ENCODE results near the gene XKR7.

Gene XKR7

DNA sequence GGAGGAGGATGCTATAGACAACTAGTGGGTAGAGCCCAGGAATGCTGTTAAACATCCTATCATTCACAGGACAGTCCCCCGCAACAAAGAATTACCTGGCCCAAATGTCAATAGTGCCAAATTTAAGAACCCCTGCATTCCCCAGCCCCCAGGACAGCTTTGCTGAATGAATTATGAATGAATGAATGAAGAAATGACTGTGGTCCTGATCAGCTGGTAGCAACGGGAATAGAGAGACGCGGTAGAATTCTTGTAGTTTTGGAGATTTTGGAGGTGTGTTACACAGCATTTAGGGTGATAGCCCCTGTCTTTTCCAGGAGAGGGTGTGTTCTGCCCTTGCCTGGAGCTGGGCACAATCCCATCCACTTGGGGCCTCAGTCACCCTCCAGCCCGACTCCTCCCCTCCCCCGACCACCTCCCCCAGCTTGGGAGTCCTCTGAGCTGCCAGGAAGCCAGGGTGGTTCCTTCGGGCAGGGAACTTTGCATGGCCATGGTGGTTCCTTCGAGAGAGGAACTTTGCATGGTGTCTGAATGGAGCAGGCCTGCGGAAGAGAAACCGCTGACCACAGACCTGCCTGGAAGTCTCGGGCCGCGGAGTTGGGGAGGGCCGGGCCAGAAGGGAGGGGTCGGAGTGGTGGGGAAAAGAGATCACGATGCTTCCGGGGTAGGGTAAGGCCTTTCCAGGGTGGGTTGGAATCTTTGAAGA, 83.1 kb downstream of the XKR7 start:
- no peak for DNase-seq

DNA sequence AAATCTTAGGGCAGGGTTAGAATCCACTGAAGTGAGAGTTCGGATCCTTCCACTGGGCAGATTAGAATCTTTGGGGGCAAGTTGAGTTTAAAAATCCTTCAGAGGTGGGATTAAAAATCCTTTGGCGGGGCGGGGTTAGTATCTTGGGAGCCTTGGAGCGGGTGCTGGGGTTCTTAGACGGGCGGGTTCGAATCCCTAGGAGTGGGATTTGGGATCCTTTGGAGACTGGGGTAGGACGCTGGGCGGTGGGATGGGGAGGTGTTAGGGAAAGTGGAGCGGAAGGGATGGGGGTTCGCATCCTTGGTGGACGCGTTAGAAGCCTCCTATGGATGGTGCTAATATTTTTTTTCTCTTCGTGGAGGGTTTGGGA, 83.8 kb downstream of the XKR7 start:
- no peak for DNase-seq

DNA sequence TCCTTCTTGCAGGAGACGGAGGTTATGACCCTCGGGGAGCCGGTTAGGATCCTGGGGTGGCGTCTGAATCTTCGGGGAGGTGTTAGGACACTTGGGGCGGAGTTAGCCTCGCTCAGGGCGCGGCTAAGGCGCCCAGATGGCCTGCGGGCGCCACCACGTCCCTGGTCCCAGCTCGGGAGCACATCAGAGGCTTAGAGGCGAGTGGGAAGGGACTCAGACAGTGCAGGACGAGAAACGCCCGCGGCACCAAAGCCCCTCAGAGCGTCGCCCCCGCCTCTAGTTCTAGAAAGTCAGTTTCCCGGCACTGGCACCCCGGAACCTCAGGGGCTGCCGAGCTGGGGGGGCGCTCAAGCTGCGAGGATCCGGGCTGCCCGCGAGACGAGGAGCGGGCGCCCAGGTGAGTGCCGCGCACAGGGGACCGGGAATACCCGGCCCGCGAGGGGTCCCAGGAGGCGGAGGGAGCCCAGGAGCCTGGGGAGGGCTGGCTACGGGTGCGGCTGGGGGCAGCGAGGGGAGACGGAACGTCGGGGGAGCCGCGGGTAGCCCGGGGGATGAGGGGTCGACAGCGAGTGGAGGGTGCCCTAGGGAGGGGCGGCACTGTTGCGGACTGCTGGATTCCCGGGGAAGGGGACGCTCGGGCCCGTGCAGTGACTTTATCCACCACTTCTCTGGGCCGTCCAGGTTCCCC, 84.3 kb downstream of the XKR7 start, which contains the start of gene HCK:
TSS of gene HCK (plus strand) at position 153 of the 688 bp plus-strand sequence.
- no peak for DNase-seq

DNA sequence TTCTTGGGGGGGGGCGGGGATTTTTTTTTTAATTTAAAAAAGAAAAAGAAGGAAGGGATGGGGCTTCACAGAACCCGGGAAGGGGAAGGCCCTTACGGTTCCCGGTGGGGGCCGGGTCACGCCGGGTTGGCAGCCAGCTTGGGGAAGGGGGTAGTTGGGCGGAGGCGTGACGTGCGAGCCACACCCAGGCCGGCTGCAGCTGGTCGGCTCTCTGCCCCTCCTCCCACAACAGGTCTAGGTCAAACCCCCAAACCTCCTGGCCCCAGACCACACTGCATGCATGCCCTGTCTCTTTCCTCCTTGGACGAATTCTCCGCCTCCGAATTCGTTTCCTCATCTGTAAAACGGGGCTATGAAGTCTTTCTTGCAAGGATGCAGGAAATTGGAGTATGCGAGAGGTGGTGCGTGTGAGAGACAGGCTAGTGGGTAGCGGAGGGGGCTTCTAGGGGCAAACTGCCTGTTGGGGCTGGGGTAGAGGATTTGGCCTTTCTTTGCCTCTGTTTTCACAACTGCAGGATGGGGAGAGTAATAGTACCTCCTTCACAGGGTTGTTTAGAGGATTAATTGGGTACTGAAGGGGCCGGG, 84.9 kb downstream of the XKR7 start:
- DNase-seq: no peak

All from activated naive CD4-positive, alpha-beta T cell treated with anti-CD3 and anti-CD28 coated beads, Interleukin-2, amount 50 U/mL, for 16 hours (primary cell).